ENCODE results near the gene WDR36.

The WDR36 gene

DNA sequence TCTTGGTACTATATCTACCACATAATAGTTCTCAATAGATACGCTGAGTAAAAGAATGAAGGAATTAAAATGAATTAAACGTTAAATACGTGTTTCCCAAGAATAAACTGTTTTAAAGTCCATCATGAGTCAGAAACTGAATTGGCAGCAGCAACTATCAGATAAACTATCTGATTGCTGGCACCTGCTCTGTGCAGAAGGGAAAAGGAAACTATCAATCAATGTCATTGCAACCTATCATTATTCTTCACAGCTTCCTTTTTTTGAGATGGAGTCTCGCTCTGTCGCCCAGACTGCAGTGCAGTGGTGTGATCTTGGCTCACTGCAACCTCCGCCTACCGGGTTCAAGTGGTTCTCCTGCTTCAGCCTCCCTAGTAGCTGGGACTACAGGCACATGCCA is 8.8 kb upstream of the WDR36 start:
- FAIRE-seq (no peak), DNase-seq (ENCODE audit: insufficient read length, low spot score) (no peak)
- TF ChIP-seq TAF1 (IDR thresholded peaks at IDR 0.05; ENCODE audit: low read depth, low read length), result no peak
- TF ChIP-seq POLR2AphosphoS5 (IDR thresholded peaks at IDR 0.05; ENCODE audit: low read depth, low read length), result no peak
- TF ChIP-seq POU2F2 (IDR thresholded peaks at IDR 0.05; ENCODE audit: low read depth, low read length), result no peak
- TF ChIP-seq SPI1 (IDR thresholded peaks at IDR 0.05; ENCODE audit: low read depth, low read length), result no peak
- TF ChIP-seq POLR2A (IDR thresholded peaks at IDR 0.05; ENCODE audit: low read depth, low read length), result no peak
- no peak for TF ChIP-seq PAX5 (IDR thresholded peaks at IDR 0.05; ENCODE audit: insufficient read depth, low read length, severe bottlenecking)

DNA sequence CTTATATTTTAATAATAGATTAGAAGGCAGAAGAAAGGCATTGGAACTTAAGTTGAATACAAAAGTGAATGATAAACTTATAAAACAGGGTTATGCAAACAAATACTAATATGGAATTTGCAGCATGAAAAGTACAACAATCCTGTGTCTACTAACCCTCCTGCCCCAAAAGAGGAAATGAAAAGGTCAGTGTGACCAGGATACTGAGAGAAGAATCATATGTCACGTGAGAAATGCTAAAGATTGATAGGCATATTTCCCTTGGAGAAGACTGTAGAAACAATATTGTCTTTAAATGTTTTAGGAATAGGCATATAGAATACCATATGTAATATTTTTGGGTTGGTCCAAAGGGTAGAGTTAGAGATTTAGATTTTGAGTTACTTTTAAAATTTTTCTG is 3.8 kb downstream of the WDR36 start:
- TF ChIP-seq POLR2A (IDR thresholded peaks at IDR 0.05; ENCODE audit: low read depth, low read length) (no peak), POLR2AphosphoS5 (IDR thresholded peaks at IDR 0.05; ENCODE audit: low read depth, low read length) (no peak), TAF1 (IDR thresholded peaks at IDR 0.05; ENCODE audit: low read depth, low read length) (no peak), SPI1 (IDR thresholded peaks at IDR 0.05; ENCODE audit: low read depth, low read length) (peak; percentile 83)
- FAIRE-seq, result no peak
- DNase-seq (ENCODE audit: insufficient read length, low spot score), result no peak

DNA sequence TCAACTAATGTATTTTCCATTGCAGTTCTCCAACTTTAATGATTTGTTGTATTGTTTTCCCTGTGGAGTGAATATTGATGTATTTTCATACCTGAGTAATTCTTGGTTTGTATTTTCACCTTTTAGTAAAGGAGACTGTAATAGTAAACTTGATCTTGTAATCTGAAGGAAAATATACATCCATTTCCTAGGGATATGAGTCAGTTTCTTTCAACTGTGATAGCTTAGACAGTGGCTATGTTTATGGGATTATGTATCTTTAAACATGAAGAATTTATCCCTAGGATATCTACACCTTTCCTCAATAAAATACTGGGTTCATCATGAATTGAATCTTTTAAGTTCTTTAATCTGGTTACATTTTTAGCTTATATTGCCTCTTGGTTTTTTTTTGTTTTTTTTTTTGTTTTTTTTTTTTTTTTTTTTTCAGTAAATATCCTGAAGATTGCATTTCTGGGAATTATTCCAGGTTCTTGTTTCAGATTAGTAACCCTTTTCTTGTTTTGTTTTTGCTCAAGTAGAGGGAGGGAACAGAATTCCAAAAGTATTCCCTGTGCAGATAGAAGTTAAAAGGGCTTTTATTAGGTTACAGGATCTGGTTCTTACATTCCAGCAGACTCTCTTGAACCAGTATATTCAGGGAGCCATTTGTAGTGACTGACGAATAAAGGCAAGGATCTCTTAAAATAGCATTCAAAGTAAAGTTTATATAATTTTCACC is 7.1 kb downstream of the WDR36 start:
- TF ChIP-seq POLR2A (IDR thresholded peaks at IDR 0.05; ENCODE audit: low read depth, low read length), result no peak
- no peak for TF ChIP-seq POLR2AphosphoS5 (IDR thresholded peaks at IDR 0.05; ENCODE audit: low read depth, low read length)
- TF ChIP-seq TAF1 (IDR thresholded peaks at IDR 0.05; ENCODE audit: low read depth, low read length), result no peak
- no peak for TF ChIP-seq SPI1 (IDR thresholded peaks at IDR 0.05; ENCODE audit: low read depth, low read length)
- TF ChIP-seq PAX5 (IDR thresholded peaks at IDR 0.05; ENCODE audit: insufficient read depth, low read length, severe bottlenecking), result no peak
- TF ChIP-seq POU2F2 (IDR thresholded peaks at IDR 0.05; ENCODE audit: low read depth, low read length), result no peak
- no peak for FAIRE-seq

DNA sequence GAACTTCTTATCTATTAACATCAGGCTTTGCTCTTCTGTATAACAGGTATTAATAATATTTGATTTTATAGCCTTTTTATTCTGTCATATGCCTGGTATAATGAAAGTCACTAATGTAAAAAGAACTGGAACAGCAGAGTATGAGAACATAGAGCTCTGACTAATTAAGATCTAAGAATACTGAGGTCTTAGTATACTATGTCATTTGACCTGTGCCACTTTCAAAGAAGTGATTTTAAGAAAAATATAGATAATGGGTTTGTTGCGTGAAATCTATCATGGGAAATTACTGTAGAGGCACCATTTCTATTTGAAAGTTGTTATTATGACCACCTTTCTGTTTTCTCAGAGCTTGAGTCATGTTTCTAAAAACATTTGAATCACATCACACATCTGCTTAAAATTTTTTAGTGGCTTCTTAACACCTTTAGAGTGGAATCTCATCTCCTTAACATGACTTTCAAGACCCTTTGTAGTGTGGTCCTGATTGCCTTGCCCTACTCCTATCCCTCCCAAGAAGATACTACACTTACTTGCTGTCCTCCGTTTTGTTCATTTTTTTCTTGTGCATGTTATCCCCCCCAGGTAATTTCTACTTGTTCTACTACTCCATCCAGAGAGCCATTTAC is 14.3 kb downstream of the WDR36 start:
- DNase-seq (ENCODE audit: insufficient read length, low spot score), result no peak
- peak; percentile 5 for FAIRE-seq
- no peak for TF ChIP-seq POLR2AphosphoS5 (IDR thresholded peaks at IDR 0.05; ENCODE audit: low read depth, low read length)
- no peak for TF ChIP-seq SPI1 (IDR thresholded peaks at IDR 0.05; ENCODE audit: low read depth, low read length)
- no peak for TF ChIP-seq PAX5 (IDR thresholded peaks at IDR 0.05; ENCODE audit: insufficient read depth, low read length, severe bottlenecking)
- no peak for TF ChIP-seq POLR2A (IDR thresholded peaks at IDR 0.05; ENCODE audit: low read depth, low read length)
- TF ChIP-seq POU2F2 (IDR thresholded peaks at IDR 0.05; ENCODE audit: low read depth, low read length), result no peak
- TF ChIP-seq TAF1 (IDR thresholded peaks at IDR 0.05; ENCODE audit: low read depth, low read length), result no peak

More for the DNA sequence above, 7.1 kb downstream of the WDR36 start:
- DNase-seq (ENCODE audit: insufficient read length, low spot score), result no peak

DNA sequence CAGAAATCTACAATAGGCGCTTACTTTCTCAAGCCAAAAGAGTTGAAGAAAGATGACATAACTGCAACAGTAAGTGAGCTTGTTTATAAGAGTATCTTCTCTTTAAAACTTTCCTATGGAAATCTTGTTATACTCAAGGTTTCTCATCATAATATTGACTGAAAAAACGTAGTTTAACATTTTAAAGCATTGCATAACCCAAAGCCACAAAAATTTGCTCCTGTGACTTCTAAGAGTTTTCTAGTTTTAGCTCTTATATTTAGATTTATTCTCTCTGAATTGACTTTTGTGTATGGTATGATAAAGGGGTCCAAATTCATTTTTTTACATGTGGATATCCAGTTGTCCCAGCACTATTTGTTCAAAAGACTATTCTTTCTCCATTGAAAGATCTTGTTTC is 15.2 kb downstream of the WDR36 start:
- FAIRE-seq (no peak), DNase-seq (ENCODE audit: insufficient read length, low spot score) (no peak)
- no peak for TF ChIP-seq TAF1 (IDR thresholded peaks at IDR 0.05; ENCODE audit: low read depth, low read length)
- no peak for TF ChIP-seq POLR2A (IDR thresholded peaks at IDR 0.05; ENCODE audit: low read depth, low read length)
- no peak for TF ChIP-seq POLR2AphosphoS5 (IDR thresholded peaks at IDR 0.05; ENCODE audit: low read depth, low read length)
- no peak for TF ChIP-seq PAX5 (IDR thresholded peaks at IDR 0.05; ENCODE audit: insufficient read depth, low read length, severe bottlenecking)
- no peak for TF ChIP-seq POU2F2 (IDR thresholded peaks at IDR 0.05; ENCODE audit: low read depth, low read length)
- TF ChIP-seq SPI1 (IDR thresholded peaks at IDR 0.05; ENCODE audit: low read depth, low read length), result no peak

DNA sequence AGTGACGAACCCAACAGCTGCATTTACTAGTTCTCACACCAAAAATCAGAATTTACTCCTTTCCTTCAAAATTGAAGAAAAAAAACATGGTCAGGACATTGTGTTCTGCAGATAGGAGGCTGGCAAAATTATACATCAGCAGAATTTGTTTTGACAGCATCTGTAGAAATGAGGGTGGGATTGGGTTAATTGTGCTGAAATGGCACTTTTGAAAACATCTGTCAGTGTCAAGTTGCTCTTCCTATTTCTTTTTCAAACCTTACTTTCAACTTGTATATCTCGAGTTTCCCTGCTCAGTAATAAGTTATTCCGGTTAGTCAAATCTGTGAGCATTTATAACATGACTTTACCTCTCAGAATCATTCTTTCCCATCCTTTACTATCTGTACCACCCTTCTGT is 19.8 kb downstream of the WDR36 start:
- FAIRE-seq, result peak; percentile 69

DNA sequence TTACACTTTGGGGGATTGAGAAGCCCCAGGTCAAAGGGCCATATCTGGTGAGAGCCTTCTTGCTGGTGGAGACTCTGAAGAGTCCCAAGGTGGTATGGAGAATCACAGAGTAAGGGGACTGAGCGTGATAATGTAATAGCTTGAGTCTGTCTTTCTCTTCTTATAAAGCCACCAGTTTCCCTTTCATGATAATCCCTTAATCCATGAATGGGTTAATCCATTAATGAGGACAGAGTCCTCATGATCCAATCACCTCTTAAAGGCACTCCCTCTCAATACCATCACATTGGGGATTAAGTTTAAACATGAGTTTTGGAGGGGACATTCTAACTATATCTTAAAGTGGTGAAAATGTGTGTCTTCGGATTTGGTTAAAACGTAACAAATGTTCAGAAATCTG is 21.5 kb downstream of the WDR36 start:
- FAIRE-seq, result peak; percentile 68
- DNase-seq (ENCODE audit: insufficient read length, low spot score), result no peak
- TF ChIP-seq POU2F2 (IDR thresholded peaks at IDR 0.05; ENCODE audit: low read depth, low read length), result no peak
- TF ChIP-seq PAX5 (IDR thresholded peaks at IDR 0.05; ENCODE audit: insufficient read depth, low read length, severe bottlenecking), result no peak
- no peak for TF ChIP-seq POLR2AphosphoS5 (IDR thresholded peaks at IDR 0.05; ENCODE audit: low read depth, low read length)
- no peak for TF ChIP-seq POLR2A (IDR thresholded peaks at IDR 0.05; ENCODE audit: low read depth, low read length)
- TF ChIP-seq SPI1 (IDR thresholded peaks at IDR 0.05; ENCODE audit: low read depth, low read length), result no peak
- no peak for TF ChIP-seq TAF1 (IDR thresholded peaks at IDR 0.05; ENCODE audit: low read depth, low read length)

More for the DNA sequence above, 19.8 kb downstream of the WDR36 start:
- TF ChIP-seq TAF1 (IDR thresholded peaks at IDR 0.05; ENCODE audit: low read depth, low read length) (no peak), POU2F2 (IDR thresholded peaks at IDR 0.05; ENCODE audit: low read depth, low read length) (no peak), POLR2AphosphoS5 (IDR thresholded peaks at IDR 0.05; ENCODE audit: low read depth, low read length) (no peak), POLR2A (IDR thresholded peaks at IDR 0.05; ENCODE audit: low read depth, low read length) (no peak), PAX5 (IDR thresholded peaks at IDR 0.05; ENCODE audit: insufficient read depth, low read length, severe bottlenecking) (no peak), SPI1 (IDR thresholded peaks at IDR 0.05; ENCODE audit: low read depth, low read length) (no peak)
- DNase-seq (ENCODE audit: insufficient read length, low spot score), result no peak

DNA sequence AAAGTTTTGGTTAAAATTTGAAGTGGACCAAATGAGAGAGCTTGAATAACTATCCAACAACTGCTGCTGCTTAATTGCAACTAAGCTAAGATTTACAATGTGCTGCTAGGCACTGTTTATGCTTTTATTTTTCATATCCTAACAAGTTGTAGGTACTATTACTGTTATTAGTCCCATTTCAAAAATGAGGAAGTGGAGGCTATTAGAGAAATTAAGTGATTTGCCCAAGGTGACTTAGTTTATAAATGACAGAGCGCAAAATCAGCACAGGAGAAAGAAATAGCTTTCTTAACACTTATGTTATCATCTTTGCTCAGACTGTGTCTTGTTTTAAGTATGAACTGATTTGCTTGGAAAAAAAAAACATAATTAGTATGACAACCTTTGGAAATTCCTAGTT is 23.1 kb downstream of the WDR36 start:
- FAIRE-seq (no peak), DNase-seq (ENCODE audit: insufficient read length, low spot score) (no peak)
- TF ChIP-seq SPI1 (IDR thresholded peaks at IDR 0.05; ENCODE audit: low read depth, low read length), result peak; percentile 88
- TF ChIP-seq TAF1 (IDR thresholded peaks at IDR 0.05; ENCODE audit: low read depth, low read length), result no peak

DNA sequence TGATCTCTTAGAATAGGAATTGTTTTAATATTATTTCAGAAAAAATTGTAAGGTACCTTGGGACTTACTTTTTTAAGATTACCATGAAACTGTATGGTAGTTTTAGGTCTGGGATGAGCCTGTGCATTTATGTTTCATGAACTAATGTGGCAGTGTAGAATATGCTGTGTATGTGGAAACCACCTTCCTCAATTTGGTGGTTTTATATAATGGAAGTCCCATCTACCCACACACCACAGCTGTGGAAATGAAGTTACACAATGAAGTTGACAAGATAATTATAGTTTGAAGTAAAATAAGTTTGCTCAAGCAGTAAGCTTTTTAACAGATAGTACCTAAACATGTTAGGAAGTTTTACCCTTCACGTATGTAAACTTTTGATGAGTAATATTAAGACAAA is 24.4 kb downstream of the WDR36 start:
- FAIRE-seq (peak; percentile 84), DNase-seq (ENCODE audit: insufficient read length, low spot score) (no peak)
- 0 out of 2 replicates have a peak, but pooled peaks have one; percentile 1 for TF ChIP-seq SPI1 (IDR thresholded peaks at IDR 0.05; ENCODE audit: low read depth, low read length)
- no peak for TF ChIP-seq PAX5 (IDR thresholded peaks at IDR 0.05; ENCODE audit: insufficient read depth, low read length, severe bottlenecking)

DNA sequence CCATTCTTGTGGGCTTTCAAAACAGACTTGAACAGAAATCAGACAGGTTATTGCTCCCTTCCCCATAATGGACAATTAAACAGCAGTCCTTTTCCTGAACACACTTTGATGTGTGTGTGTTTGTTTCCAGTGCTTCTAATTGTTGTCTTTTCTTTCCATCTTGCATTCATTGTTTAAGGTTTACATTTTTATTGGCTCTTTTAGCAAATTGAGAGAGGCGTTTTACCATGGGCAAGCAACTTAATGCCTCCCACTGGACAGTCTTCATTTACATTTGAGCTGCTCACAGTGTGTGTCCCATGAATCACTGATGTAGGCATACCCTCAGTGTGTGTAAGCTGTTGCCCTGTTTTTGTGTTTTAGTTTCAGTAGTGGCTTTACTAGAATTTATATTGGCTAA is 25.0 kb downstream of the WDR36 start:
- TF ChIP-seq POLR2AphosphoS5 (IDR thresholded peaks at IDR 0.05; ENCODE audit: low read depth, low read length) (no peak), TAF1 (IDR thresholded peaks at IDR 0.05; ENCODE audit: low read depth, low read length) (no peak), SPI1 (IDR thresholded peaks at IDR 0.05; ENCODE audit: low read depth, low read length) (no peak), POU2F2 (IDR thresholded peaks at IDR 0.05; ENCODE audit: low read depth, low read length) (no peak), POLR2A (IDR thresholded peaks at IDR 0.05; ENCODE audit: low read depth, low read length) (no peak), PAX5 (IDR thresholded peaks at IDR 0.05; ENCODE audit: insufficient read depth, low read length, severe bottlenecking) (no peak)
- FAIRE-seq (no peak), DNase-seq (ENCODE audit: insufficient read length, low spot score) (no peak)

Data from GM12891 (cell line).